Fibroblast of mammary gland (primary cell): ENCODE results near the gene ZNF780A.

ENCODE experiments used
- DNase-seq: peaks from one replicate; pipeline ENCODE4 v3.0.0-alpha.2; 2010; ENCODE audit warnings: low read depth
- H3K4me3 ChIP-seq: 2 replicates; pipeline ENCODE4 v1.5.1; 2011; ENCODE audit warnings: low read depth, mild to moderate bottlenecking, low read length, moderate library complexity; ENCODE audit not compliant: control insufficient read depth
- TF ChIP-seq, protein P1 (sequence below): conservative IDR thresholded peaks from 2 replicates; pipeline ENCODE4 v1.5.1; 2011; ENCODE audit warnings: low read depth, low read length, inconsistent platforms; ENCODE audit not compliant: control insufficient read depth, insufficient read depth

Gene ZNF780A

DNA sequence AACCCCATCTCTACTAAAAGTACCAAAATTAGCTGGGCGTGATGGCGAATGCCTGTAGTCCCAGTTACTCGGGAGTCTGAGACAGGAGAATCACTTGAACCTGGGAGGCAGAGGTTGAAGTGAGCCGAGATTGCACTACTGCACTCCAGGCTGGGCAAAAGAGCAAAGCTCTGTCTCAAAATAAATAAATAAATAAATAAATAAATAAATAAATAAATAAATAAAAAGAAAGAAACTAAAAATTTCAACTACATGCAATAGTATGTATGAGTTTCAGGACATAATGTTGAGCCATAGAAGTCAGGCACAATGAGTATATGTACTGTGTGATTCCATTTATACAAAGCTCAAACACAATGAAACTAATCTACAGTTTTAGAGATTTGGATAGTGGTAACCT is 12.9 kb upstream of the ZNF780A start:
- TF ChIP-seq, protein P1, sequence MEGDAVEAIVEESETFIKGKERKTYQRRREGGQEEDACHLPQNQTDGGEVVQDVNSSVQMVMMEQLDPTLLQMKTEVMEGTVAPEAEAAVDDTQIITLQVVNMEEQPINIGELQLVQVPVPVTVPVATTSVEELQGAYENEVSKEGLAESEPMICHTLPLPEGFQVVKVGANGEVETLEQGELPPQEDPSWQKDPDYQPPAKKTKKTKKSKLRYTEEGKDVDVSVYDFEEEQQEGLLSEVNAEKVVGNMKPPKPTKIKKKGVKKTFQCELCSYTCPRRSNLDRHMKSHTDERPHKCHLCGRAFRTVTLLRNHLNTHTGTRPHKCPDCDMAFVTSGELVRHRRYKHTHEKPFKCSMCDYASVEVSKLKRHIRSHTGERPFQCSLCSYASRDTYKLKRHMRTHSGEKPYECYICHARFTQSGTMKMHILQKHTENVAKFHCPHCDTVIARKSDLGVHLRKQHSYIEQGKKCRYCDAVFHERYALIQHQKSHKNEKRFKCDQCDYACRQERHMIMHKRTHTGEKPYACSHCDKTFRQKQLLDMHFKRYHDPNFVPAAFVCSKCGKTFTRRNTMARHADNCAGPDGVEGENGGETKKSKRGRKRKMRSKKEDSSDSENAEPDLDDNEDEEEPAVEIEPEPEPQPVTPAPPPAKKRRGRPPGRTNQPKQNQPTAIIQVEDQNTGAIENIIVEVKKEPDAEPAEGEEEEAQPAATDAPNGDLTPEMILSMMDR, result no peak
- DNase-seq, result no peak
- H3K4me3 ChIP-seq, result no peak overlapping the region

DNA sequence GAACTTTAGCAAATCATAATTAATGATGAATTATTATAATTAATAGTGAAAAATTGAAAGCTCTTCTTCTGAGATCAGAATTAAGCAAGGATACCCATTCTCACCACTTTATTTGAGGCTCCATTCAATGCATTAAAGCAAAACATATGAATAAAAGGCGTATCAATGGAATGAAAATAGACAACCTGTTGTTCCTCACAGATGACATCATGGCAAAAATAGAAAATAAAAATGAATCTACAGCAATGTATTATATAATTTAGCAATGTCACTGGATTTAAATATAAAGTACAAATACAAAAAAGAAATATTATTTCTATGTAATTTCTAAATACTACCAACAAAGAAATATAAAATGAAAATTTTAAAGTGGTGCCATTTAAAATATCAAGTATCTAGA is 11.1 kb upstream of the ZNF780A start:
- TF ChIP-seq, protein P1, result no peak
- no peak overlapping the region for H3K4me3 ChIP-seq
- no peak for DNase-seq

DNA sequence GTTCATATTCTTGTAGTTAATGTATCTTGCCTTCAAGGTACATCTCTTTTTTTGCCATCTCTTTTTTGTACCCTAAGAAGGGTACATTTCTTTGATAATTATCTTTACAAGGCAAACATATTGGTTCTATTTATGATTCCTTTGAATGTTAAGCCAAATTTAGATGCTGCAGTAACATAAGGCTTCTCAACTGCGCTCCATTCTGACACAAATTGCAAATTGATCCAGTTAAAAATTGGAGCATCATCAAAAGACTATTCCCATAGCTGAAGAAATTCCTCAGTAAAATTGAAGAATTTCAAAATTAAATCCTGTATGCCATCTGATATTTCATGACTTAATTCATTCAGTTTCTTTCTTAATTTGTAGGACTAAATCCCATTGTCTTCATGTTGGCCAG is 2.7 kb upstream of the ZNF780A start:
- no peak for DNase-seq
- TF ChIP-seq, protein P1, result no peak
- no peak overlapping the region for H3K4me3 ChIP-seq

DNA sequence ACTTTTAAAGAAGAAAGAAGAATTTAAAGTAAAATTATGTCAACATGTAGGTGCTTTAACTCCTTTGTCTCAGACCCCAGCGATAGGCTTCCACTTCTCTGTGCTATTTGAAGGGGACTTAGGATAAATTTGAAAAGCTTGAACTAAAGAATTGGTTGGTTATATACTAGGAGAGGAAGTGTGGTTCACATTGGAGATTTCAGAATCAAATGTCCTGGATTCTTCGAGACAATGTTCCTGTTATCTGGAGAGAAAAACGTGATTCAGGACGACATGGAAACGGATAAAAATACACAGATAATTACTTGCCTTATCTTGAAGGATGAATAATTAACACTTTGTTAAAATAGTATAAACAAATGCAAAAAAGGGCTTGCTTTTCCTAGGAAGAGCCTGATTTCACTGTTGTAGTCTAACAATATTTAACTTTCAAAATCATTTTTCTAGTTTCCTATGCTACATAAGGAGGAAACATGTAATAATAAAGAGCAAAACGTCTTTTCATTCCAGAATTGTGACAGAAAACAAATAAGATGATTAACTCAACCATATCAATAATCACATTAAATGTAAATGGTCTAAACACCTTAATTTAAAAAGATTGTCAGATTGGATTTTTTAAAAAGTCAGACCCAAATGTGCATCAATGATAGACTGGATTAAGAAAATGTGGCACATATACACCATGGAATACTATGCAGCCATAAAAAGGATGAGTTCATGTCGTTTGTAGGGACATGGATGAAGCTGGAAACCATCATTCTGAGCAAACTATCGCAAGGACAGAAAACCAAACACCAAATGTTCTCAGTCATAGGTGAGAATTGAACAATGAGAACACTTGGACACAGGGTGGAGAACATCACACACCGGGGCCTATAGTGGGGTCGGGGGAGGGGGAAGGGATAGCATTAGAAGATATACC is 724 bp upstream of the ZNF780A start:
- DNase-seq, result no peak
- H3K4me3 ChIP-seq, result peak overlapping the region; percentile 95
- TF ChIP-seq, protein P1, result no peak

DNA sequence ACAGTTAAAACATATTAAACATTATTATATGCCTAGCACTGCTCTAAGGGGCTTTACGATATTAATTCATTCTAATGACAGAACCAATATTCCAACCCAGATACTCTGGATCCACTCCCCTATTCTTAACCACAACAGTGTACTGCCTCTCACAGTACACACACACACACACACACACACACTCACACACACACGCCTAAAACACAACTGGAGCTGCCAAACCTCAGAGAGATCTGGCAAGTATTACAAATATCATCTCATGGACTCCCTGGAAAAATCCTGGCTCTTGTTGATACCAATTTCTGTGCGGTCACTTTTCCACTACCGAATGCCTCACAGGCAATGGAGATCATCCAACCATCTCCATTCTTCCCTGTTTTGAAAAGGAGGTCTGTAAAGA is 1.3 kb downstream of the ZNF780A start:
- peak overlapping the region; percentile 95 for H3K4me3 ChIP-seq
- TF ChIP-seq, protein P1, result no peak
- DNase-seq, result peak; percentile 73

DNA sequence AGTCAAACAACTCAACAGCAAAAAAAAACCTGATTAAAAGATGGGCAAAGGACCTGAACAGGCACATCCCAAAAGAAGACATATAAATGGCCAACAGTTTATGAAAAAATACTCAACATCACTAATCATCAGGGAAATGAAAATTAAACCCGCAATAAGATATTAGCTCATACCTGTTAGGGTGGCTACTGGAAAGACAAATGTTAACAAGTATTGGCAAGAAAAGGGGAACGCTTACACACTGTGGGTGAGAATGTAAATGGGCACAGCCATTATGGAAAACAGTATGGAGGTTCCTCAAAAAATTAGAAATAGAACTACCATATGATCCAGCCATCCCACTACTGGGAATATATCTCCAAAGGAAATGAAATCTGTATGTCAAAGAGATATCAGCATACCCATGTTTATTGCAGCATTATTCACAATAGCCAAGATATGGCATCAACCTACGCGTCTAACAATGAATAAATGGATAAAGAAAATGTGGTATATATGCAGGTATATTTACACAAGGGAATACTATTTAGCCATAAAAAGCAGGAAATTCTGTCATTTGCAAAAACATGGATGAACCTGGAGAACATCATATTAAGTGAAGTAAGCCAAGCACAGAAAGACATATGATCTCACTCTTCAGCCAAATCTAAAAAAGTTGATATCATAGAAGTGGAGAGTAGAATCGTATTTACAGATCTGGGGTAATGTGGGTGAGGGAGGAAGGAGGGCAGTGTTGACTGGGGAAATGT is 2.3 kb downstream of the ZNF780A start:
- TF ChIP-seq, protein P1, result no peak
- no peak for DNase-seq
- no peak overlapping the region for H3K4me3 ChIP-seq
